ENCODE measurements around the gene SERTAD4.

GRCh38 chr1:210234329-210234757 lies 1.7 kb downstream of the SERTAD4 start:
- TF ChIP-seq CTCF (IDR thresholded peaks at IDR 0.05) (no peak), POLR2A (IDR thresholded peaks at IDR 0.05) (no peak)
